H1 (cell line): ENCODE results near the gene ZNF385D. TPM values are rescaled to one million over a fixed set of nuclear protein-coding genes. Genes with fewer than 3 reads are reported as not detected.

Experiments
- TEAD4 ChIP-seq: IDR thresholded peaks from 2 replicates; pipeline ENCODE4 v1.6.1; 2012; ENCODE audit warnings: low read depth, low read length, inconsistent platforms, mixed read lengths
- polyA plus RNA-seq, 7 experiments: library from polyadenylated mRNA; depleted of rRNA in 3 of 7; stranded (reverse) in 5 of 7; unstranded in 2 of 7; fragments of >200 nt in 5 of 7; fragments of 200-250 nt in 2 of 7; gene quantifications; 1 replicate in 5 of 7; 2 replicates in 1 of 7; 4 replicates in 1 of 7; pipeline versions ENCODE4 v1.2.1 to v1.2.3, GENCODE V29; 2011 to 2013; ENCODE audit warnings: missing spikeins in 2 of 7, mixed read lengths in 2 of 7
- total RNA-seq: library from RNA; stranded (reverse); fragmentation: NEBNext Ultra II Directional; extraction: Animal tissue kit (Norgen Biotek cat#: 25700); gene quantifications from 2 replicates; pipeline ENCODE4 v1.2.1, GENCODE V29; 2021
- TF ChIP-seq, protein P1 (sequence below): fragments of 300-600 bp; sonication (generic); IDR thresholded peaks from 2 replicates; pipeline ENCODE4 v1.7.1; 2012; ENCODE audit warnings: low read length, moderate library complexity, mild to moderate bottlenecking, inconsistent platforms; ENCODE audit not compliant: insufficient replicate concordance

Gene ZNF385D
- total and polyA plus RNA-seq, 2 of the 8 experiments (the other 6 are each of a cell fraction or from before 2014, with no cell fraction given): 5.9 to 10.8 TPM

DNA sequence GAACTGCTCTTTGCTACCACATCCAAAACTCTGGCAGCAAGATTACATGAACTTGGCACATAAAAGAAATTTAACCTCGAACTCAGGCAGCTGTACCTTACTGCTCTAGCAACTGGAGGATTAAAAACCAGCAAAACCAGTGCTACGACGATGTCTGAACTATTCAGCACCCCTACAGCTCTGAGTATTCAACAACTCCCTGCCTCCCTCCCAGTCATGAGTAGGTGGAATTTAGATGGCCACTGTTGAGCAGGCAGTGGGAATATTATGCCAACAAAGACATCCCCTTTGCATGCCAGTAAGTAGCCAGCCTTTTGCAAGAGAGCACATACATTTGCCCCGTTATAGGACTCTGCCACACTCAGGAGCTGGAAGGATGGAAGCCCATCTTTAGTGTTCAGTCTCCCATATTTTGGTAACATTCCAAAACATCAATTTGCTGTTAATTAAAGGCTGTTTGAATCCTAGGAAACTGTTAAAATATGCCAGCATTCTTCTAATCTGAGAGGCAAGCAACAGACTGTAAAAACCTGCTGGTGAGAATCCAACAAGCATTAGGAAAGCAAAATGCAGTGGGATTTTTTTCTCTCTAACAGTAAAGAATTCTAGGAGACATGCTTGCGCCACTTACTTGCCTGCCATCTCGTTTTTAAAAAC lies 85.4 kb downstream of the ZNF385D start (continued):
- TF ChIP-seq, protein P1, sequence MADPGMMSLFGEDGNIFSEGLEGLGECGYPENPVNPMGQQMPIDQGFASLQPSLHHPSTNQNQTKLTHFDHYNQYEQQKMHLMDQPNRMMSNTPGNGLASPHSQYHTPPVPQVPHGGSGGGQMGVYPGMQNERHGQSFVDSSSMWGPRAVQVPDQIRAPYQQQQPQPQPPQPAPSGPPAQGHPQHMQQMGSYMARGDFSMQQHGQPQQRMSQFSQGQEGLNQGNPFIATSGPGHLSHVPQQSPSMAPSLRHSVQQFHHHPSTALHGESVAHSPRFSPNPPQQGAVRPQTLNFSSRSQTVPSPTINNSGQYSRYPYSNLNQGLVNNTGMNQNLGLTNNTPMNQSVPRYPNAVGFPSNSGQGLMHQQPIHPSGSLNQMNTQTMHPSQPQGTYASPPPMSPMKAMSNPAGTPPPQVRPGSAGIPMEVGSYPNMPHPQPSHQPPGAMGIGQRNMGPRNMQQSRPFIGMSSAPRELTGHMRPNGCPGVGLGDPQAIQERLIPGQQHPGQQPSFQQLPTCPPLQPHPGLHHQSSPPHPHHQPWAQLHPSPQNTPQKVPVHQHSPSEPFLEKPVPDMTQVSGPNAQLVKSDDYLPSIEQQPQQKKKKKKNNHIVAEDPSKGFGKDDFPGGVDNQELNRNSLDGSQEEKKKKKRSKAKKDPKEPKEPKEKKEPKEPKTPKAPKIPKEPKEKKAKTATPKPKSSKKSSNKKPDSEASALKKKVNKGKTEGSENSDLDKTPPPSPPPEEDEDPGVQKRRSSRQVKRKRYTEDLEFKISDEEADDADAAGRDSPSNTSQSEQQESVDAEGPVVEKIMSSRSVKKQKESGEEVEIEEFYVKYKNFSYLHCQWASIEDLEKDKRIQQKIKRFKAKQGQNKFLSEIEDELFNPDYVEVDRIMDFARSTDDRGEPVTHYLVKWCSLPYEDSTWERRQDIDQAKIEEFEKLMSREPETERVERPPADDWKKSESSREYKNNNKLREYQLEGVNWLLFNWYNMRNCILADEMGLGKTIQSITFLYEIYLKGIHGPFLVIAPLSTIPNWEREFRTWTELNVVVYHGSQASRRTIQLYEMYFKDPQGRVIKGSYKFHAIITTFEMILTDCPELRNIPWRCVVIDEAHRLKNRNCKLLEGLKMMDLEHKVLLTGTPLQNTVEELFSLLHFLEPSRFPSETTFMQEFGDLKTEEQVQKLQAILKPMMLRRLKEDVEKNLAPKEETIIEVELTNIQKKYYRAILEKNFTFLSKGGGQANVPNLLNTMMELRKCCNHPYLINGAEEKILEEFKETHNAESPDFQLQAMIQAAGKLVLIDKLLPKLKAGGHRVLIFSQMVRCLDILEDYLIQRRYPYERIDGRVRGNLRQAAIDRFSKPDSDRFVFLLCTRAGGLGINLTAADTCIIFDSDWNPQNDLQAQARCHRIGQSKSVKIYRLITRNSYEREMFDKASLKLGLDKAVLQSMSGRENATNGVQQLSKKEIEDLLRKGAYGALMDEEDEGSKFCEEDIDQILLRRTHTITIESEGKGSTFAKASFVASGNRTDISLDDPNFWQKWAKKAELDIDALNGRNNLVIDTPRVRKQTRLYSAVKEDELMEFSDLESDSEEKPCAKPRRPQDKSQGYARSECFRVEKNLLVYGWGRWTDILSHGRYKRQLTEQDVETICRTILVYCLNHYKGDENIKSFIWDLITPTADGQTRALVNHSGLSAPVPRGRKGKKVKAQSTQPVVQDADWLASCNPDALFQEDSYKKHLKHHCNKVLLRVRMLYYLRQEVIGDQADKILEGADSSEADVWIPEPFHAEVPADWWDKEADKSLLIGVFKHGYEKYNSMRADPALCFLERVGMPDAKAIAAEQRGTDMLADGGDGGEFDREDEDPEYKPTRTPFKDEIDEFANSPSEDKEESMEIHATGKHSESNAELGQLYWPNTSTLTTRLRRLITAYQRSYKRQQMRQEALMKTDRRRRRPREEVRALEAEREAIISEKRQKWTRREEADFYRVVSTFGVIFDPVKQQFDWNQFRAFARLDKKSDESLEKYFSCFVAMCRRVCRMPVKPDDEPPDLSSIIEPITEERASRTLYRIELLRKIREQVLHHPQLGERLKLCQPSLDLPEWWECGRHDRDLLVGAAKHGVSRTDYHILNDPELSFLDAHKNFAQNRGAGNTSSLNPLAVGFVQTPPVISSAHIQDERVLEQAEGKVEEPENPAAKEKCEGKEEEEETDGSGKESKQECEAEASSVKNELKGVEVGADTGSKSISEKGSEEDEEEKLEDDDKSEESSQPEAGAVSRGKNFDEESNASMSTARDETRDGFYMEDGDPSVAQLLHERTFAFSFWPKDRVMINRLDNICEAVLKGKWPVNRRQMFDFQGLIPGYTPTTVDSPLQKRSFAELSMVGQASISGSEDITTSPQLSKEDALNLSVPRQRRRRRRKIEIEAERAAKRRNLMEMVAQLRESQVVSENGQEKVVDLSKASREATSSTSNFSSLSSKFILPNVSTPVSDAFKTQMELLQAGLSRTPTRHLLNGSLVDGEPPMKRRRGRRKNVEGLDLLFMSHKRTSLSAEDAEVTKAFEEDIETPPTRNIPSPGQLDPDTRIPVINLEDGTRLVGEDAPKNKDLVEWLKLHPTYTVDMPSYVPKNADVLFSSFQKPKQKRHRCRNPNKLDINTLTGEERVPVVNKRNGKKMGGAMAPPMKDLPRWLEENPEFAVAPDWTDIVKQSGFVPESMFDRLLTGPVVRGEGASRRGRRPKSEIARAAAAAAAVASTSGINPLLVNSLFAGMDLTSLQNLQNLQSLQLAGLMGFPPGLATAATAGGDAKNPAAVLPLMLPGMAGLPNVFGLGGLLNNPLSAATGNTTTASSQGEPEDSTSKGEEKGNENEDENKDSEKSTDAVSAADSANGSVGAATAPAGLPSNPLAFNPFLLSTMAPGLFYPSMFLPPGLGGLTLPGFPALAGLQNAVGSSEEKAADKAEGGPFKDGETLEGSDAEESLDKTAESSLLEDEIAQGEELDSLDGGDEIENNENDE: peak; percentile 54
- peak; percentile 62; the same call in 1 of the 2 replicates for TF ChIP-seq TEAD4
